ENCODE measurements around the gene PANK4.

The PANK4 gene

DNA sequence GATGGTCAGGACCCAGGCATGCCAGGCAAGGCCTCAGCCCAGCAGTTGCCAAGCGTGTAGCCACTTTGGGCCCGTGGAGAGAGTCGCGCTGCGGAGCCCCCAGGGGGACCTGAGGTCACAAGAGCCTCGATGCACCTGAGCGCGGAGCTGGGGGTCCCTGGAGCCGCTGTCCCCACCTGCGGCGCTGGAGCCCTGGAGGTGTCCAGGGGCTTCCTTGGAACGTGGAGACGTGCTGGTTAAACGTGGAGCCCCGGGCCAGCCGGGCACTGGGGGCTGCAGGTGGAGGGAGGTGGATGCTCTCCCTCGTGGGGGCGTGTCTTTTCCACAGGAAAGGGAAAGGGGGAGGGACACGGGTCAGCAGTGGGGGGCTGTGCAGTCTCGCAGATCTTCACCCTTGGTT lies 47.2 kb downstream of the PANK4 start:
- Histone ChIP-seq H3K79me2 (ENCODE audit: insufficient read depth, low read length) (no peaks in the 10 kb centered on the region), H3K4me3 (ENCODE audit: insufficient read depth, low read length, poor library complexity, severe bottlenecking) (no peak overlapping the region), H3K4me2 (ENCODE audit: low read depth, low read length, poor library complexity, severe bottlenecking) (no peak overlapping the region), H3K27me3 (ENCODE audit: low read length) (no peaks in the 10 kb centered on the region), H4K20me1 (ENCODE audit: low read depth, low read length) (no peaks in the 10 kb centered on the region), H3K36me3 (ENCODE audit: low read length) (no peaks in the 10 kb centered on the region), H3K9ac (ENCODE audit: low read length) (no peak overlapping the region), H3K27ac (ENCODE audit: low read depth, low read length) (no peak overlapping the region), H2AFZ (ENCODE audit: low read depth, low read length, severe bottlenecking) (no peak overlapping the region), H3F3A (ENCODE audit: insufficient read depth) (no peaks in the 10 kb centered on the region), H3K9me2 (replicated peaks; ENCODE audit: insufficient read depth, low read length) (no peaks in the 10 kb centered on the region), H3K9me3 (ENCODE audit: insufficient read depth, low read length) (no peaks in the 10 kb centered on the region)
- TF ChIP-seq, protein P1, sequence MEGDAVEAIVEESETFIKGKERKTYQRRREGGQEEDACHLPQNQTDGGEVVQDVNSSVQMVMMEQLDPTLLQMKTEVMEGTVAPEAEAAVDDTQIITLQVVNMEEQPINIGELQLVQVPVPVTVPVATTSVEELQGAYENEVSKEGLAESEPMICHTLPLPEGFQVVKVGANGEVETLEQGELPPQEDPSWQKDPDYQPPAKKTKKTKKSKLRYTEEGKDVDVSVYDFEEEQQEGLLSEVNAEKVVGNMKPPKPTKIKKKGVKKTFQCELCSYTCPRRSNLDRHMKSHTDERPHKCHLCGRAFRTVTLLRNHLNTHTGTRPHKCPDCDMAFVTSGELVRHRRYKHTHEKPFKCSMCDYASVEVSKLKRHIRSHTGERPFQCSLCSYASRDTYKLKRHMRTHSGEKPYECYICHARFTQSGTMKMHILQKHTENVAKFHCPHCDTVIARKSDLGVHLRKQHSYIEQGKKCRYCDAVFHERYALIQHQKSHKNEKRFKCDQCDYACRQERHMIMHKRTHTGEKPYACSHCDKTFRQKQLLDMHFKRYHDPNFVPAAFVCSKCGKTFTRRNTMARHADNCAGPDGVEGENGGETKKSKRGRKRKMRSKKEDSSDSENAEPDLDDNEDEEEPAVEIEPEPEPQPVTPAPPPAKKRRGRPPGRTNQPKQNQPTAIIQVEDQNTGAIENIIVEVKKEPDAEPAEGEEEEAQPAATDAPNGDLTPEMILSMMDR (IDR thresholded peaks at IDR 0.05; ENCODE audit: insufficient read depth, low read length, poor library complexity, severe bottlenecking), result no peak
- TF ChIP-seq EZH2phosphoT487 (conservative IDR thresholded peaks at IDR 0.05; ENCODE audit: low read length), result no peak

DNA sequence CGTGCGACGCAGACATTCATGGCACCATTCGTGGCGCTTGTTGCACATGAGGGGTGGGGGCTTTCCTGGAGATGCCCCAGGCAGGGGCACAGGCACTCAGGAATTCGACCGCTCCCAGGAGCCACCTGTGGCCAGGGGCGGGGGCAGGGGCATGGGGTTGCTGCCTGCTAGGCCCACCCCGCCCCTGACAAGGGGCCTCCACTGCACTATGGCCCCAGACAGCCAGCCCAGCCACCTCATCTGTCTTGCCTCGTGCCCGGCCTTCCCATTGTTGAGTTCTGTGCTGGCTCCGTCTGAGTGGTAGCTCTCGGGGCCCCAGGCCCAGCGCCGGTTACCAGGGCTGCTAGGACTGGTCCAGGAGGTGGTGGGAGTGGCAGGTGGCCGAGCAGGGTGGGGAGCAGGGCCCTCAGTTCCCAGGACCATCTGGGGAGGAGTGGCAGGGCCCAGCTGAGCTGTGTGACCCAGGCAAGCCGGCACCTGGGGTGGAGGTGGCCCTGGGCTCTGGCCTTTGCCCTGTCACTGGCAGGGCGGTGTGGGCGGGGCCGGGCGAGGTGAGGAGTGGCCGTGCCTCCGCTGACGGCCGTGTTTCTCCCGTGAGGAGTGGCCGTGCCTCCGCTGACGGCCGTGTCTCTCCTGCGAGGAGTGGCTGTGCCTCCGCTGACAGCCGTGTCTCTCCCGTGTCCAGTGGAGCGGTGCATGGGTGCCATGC lies 48.5 kb downstream of the PANK4 start:
- H3K4me3 ChIP-seq (ENCODE audit: insufficient read depth, low read length, poor library complexity, severe bottlenecking), result no peak overlapping the region
- no peaks in the 10 kb centered on the region for H4K20me1 ChIP-seq (ENCODE audit: low read depth, low read length)
- no peaks in the 10 kb centered on the region for H3K9me2 ChIP-seq (replicated peaks; ENCODE audit: insufficient read depth, low read length)
- no peaks in the 10 kb centered on the region for H3K9me3 ChIP-seq (ENCODE audit: insufficient read depth, low read length)
- no peaks in the 10 kb centered on the region for H3K79me2 ChIP-seq (ENCODE audit: insufficient read depth, low read length)
- no peak overlapping the region for H3K27ac ChIP-seq (ENCODE audit: low read depth, low read length)
- H3K36me3 ChIP-seq (ENCODE audit: low read length), result no peaks in the 10 kb centered on the region
- H3K4me2 ChIP-seq (ENCODE audit: low read depth, low read length, poor library complexity, severe bottlenecking), result no peak overlapping the region
- TF ChIP-seq EZH2phosphoT487 (conservative IDR thresholded peaks at IDR 0.05; ENCODE audit: low read length), result no peak
- TF ChIP-seq, protein P1 (IDR thresholded peaks at IDR 0.05; ENCODE audit: insufficient read depth, low read length, poor library complexity, severe bottlenecking), result no peak
- H3K9ac ChIP-seq (ENCODE audit: low read length), result no peak overlapping the region
- no peaks in the 10 kb centered on the region for H3F3A ChIP-seq (ENCODE audit: insufficient read depth)
- no peaks in the 10 kb centered on the region for H3K27me3 ChIP-seq (ENCODE audit: low read length)
- H2AFZ ChIP-seq (ENCODE audit: low read depth, low read length, severe bottlenecking), result no peak overlapping the region

DNA sequence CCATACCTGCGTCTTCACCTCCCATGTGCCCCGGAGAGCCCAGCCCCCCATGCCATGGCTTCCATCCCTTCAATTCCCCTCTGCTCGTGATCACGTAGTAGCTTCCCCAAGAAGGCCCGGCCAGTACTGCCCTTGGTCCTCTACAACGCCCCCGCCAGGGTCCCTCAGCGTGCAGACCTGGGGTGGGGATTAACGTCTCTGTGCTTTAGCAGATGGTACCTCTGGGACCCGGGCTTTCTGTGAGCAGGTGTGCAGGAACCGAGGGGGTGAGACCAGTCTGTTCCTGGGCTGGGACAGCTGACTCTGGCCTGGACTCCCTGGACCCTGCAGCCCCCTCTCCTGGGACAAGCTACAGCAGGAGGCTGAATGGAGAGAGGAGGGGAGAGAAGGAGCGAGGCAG lies 49.1 kb downstream of the PANK4 start:
- no peaks in the 10 kb centered on the region for H3F3A ChIP-seq (ENCODE audit: insufficient read depth)
- no peak overlapping the region for H3K4me3 ChIP-seq (ENCODE audit: insufficient read depth, low read length, poor library complexity, severe bottlenecking)
- no peak overlapping the region for H3K27ac ChIP-seq (ENCODE audit: low read depth, low read length)
- H3K79me2 ChIP-seq (ENCODE audit: insufficient read depth, low read length), result no peaks in the 10 kb centered on the region
- H3K4me2 ChIP-seq (ENCODE audit: low read depth, low read length, poor library complexity, severe bottlenecking), result no peak overlapping the region
- no peaks in the 10 kb centered on the region for H3K27me3 ChIP-seq (ENCODE audit: low read length)
- no peaks in the 10 kb centered on the region for H3K36me3 ChIP-seq (ENCODE audit: low read length)
- TF ChIP-seq, protein P1 (IDR thresholded peaks at IDR 0.05; ENCODE audit: insufficient read depth, low read length, poor library complexity, severe bottlenecking), result no peak
- TF ChIP-seq EZH2phosphoT487 (conservative IDR thresholded peaks at IDR 0.05; ENCODE audit: low read length), result no peak
- H3K9me3 ChIP-seq (ENCODE audit: insufficient read depth, low read length), result no peaks in the 10 kb centered on the region
- H4K20me1 ChIP-seq (ENCODE audit: low read depth, low read length), result no peaks in the 10 kb centered on the region
- no peaks in the 10 kb centered on the region for H3K9me2 ChIP-seq (replicated peaks; ENCODE audit: insufficient read depth, low read length)
- H3K9ac ChIP-seq (ENCODE audit: low read length), result no peak overlapping the region
- no peak overlapping the region for H2AFZ ChIP-seq (ENCODE audit: low read depth, low read length, severe bottlenecking)
